GM12878 (cell line): ENCODE results near the gene PLEKHA6. TPM values are rescaled to one million over a fixed set of nuclear protein-coding genes. Genes with fewer than 3 reads are reported as not detected.

ENCODE experiments used
- BACH1 ChIP-seq: fragments of 450-650 bp; IDR thresholded peaks from 2 replicates; pipeline ENCODE4 v1.6.1; 2017; ENCODE audit warnings: mild to moderate bottlenecking, borderline replicate concordance
- CEBPB ChIP-seq, 2 experiments: fragments of 150-350 bp in 1 of 2; IDR thresholded peaks; 2 replicates each; pipeline ENCODE4 v1.6.1; 2012 to 2014; ENCODE audit warnings: low read depth in 2 of 2, low read length in 2 of 2, borderline replicate concordance in 1 of 2, inconsistent platforms in 1 of 2
- DPF2 ChIP-seq: fragments of 450-650 bp; IDR thresholded peaks from 2 replicates; pipeline ENCODE4 v1.6.1; 2017; ENCODE audit warnings: mild to moderate bottlenecking
- GABPA ChIP-seq: IDR thresholded peaks from 2 replicates; pipeline ENCODE4 v1.6.1; 2014; ENCODE audit warnings: antibody characterized with exemption, low read depth, mild to moderate bottlenecking, inconsistent platforms
- IKZF1 ChIP-seq: fragments of 450-650 bp; conservative IDR thresholded peaks from 2 replicates; pipeline ENCODE4 v1.6.1; 2017; ENCODE audit warnings: antibody characterized with exemption, mild to moderate bottlenecking
- KAT2A ChIP-seq: conservative IDR thresholded peaks from 2 replicates; pipeline ENCODE4 v1.6.1; 2011; ENCODE audit warnings: low read depth, low read length; ENCODE audit not compliant: control insufficient read depth
- RAD21 ChIP-seq: IDR thresholded peaks from 2 replicates; pipeline ENCODE4 v1.6.1; 2011; ENCODE audit warnings: mild to moderate bottlenecking, low read depth, low read length, moderate library complexity; ENCODE audit not compliant: insufficient read depth
- TCF12 ChIP-seq: IDR thresholded peaks from 2 replicates; pipeline ENCODE4 v1.6.1; 2011; ENCODE audit warnings: low read depth, mild to moderate bottlenecking, low read length
- ZNF622 ChIP-seq: fragments of 450-650 bp; IDR thresholded peaks from 2 replicates; pipeline ENCODE4 v1.6.1; 2017; ENCODE audit warnings: mild to moderate bottlenecking, inconsistent platforms
- polyA plus RNA-seq, 11 experiments: library from polyadenylated mRNA; depleted of rRNA in 4 of 11; unstranded in 6 of 11; stranded (reverse) in 5 of 11; fragments of >200 nt; fragmentation: Nextera tagmentation in 4 of 11; fragmentation: Illumina TruSeq in 1 of 11; extraction: Ambion mirVana in 4 of 11; extraction: Trizol in 1 of 11; gene quantifications; 1 replicate in 1 of 11; 2 replicates in 10 of 11; pipeline versions ENCODE4 v1.2.1 to v1.2.3, GENCODE V29; 2011 to 2016; ENCODE audit warnings: inconsistent platforms in 2 of 11, missing spikeins in 2 of 11, low read depth in 1 of 11
- total RNA-seq, 4 experiments: library from RNA; depleted of rRNA in 3 of 4; stranded (reverse); fragments of >200 nt in 3 of 4; fragmentation: Illumina TruSeq in 1 of 4; extraction: Trizol in 1 of 4; gene quantifications; 2 replicates each; pipeline versions ENCODE4 v1.2.1 to v1.2.3, GENCODE V29; 2013 to 2021
- TF ChIP-seq, protein P1 (sequence below): fragments of 450-650 bp; IDR thresholded peaks from 2 replicates; pipeline ENCODE4 v1.6.1; 2017; ENCODE audit warnings: mild to moderate bottlenecking, moderate library complexity
- TF ChIP-seq, protein P2 (sequence below): fragments of 450-650 bp; IDR thresholded peaks from 2 replicates; pipeline ENCODE4 v1.6.1; 2017; ENCODE audit warnings: mild to moderate bottlenecking, moderate library complexity
- TF ChIP-seq, protein P3 (sequence below): fragments of 450-650 bp; IDR thresholded peaks from 2 replicates; pipeline ENCODE4 v1.6.1; 2017; ENCODE audit warnings: antibody characterized with exemption, mild to moderate bottlenecking, moderate library complexity

The PLEKHA6 gene
- total and polyA plus RNA-seq, 10 of the 15 experiments (the other 5 are each of a cell fraction or from before 2014, with no cell fraction given), result 0.04 to 0.81 (median 0.19) TPM; not detected in 4

DNA sequence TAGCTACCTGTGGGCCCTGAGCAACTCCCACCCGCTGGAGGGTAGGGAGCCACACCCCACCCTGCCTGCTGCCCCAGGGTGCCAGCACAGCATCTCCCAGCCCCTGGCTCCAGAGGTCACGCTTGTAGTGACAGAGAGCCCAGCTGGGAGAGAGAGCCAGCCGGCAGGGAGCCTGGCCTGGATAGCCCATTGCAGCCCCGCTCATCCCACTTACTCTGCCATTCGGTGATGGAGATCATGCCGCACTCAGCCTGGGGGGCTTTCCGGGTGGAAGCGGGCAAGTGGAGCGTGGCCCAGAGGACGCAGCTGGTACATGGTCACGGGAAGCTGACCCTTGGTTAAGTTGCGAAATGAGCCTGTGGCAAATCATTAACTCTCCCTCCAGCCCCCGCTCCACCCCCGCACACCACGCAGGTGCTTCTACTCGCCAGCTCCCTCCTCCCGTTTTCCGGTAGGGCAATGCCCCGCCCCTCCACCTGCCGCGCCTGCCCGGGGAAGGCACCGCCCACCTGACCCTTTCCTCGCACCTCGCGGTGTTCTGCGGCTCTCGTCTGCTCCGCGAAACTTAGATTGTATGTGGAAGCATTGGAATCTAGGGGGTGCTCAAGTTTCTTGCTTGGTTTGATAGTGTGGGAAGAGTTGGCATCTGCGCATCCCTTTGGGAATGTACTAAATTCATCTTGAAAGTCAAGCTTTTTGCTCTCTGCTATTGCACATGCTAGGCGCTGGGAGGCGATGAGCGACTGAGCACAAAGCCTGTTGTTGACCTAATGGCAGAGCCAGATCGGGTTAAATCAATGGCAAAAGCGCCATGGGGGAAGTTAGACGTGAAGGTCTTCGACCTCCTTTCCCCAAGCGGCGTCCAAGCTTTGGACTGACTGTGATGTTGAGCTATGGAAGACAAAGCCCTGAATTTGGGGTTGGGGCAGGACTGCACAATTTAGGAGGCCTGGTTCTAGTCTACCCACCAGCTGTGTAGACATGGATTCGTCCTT is 145.8 kb downstream of the PLEKHA6 start, which contains the start of gene GOLT1A (continued):
- TF ChIP-seq, protein P1, sequence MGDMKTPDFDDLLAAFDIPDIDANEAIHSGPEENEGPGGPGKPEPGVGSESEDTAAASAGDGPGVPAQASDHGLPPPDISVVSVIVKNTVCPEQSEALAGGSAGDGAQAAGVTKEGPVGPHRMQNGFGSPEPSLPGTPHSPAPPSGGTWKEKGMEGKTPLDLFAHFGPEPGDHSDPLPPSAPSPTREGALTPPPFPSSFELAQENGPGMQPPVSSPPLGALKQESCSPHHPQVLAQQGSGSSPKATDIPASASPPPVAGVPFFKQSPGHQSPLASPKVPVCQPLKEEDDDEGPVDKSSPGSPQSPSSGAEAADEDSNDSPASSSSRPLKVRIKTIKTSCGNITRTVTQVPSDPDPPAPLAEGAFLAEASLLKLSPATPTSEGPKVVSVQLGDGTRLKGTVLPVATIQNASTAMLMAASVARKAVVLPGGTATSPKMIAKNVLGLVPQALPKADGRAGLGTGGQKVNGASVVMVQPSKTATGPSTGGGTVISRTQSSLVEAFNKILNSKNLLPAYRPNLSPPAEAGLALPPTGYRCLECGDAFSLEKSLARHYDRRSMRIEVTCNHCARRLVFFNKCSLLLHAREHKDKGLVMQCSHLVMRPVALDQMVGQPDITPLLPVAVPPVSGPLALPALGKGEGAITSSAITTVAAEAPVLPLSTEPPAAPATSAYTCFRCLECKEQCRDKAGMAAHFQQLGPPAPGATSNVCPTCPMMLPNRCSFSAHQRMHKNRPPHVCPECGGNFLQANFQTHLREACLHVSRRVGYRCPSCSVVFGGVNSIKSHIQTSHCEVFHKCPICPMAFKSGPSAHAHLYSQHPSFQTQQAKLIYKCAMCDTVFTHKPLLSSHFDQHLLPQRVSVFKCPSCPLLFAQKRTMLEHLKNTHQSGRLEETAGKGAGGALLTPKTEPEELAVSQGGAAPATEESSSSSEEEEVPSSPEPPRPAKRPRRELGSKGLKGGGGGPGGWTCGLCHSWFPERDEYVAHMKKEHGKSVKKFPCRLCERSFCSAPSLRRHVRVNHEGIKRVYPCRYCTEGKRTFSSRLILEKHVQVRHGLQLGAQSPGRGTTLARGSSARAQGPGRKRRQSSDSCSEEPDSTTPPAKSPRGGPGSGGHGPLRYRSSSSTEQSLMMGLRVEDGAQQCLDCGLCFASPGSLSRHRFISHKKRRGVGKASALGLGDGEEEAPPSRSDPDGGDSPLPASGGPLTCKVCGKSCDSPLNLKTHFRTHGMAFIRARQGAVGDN, result no peak
- TF ChIP-seq TCF12 (peak; percentile 81), IKZF1 (peak; percentile 86), BACH1 (no peak), ZNF622 (no peak), DPF2 (peak; percentile 87), KAT2A (no peak), RAD21 (peak; percentile 25; the same call in 1 of the 2 replicates), GABPA (no peak), CEBPB (IDR thresholded peaks at IDR 0.05; ENCODE audit: borderline replicate concordance in 1 of 2, low read depth in 2 of 2, low read length in 2 of 2) (0 out of 4 replicates have a peak, but pooled peaks of 1 of the 2 experiments have one; percentile 15)
- TF ChIP-seq, protein P2, sequence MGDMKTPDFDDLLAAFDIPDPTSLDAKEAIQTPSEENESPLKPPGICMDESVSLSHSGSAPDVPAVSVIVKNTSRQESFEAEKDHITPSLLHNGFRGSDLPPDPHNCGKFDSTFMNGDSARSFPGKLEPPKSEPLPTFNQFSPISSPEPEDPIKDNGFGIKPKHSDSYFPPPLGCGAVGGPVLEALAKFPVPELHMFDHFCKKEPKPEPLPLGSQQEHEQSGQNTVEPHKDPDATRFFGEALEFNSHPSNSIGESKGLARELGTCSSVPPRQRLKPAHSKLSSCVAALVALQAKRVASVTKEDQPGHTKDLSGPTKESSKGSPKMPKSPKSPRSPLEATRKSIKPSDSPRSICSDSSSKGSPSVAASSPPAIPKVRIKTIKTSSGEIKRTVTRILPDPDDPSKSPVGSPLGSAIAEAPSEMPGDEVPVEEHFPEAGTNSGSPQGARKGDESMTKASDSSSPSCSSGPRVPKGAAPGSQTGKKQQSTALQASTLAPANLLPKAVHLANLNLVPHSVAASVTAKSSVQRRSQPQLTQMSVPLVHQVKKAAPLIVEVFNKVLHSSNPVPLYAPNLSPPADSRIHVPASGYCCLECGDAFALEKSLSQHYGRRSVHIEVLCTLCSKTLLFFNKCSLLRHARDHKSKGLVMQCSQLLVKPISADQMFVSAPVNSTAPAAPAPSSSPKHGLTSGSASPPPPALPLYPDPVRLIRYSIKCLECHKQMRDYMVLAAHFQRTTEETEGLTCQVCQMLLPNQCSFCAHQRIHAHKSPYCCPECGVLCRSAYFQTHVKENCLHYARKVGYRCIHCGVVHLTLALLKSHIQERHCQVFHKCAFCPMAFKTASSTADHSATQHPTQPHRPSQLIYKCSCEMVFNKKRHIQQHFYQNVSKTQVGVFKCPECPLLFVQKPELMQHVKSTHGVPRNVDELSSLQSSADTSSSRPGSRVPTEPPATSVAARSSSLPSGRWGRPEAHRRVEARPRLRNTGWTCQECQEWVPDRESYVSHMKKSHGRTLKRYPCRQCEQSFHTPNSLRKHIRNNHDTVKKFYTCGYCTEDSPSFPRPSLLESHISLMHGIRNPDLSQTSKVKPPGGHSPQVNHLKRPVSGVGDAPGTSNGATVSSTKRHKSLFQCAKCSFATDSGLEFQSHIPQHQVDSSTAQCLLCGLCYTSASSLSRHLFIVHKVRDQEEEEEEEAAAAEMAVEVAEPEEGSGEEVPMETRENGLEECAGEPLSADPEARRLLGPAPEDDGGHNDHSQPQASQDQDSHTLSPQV, result no peak
- TF ChIP-seq, protein P3, sequence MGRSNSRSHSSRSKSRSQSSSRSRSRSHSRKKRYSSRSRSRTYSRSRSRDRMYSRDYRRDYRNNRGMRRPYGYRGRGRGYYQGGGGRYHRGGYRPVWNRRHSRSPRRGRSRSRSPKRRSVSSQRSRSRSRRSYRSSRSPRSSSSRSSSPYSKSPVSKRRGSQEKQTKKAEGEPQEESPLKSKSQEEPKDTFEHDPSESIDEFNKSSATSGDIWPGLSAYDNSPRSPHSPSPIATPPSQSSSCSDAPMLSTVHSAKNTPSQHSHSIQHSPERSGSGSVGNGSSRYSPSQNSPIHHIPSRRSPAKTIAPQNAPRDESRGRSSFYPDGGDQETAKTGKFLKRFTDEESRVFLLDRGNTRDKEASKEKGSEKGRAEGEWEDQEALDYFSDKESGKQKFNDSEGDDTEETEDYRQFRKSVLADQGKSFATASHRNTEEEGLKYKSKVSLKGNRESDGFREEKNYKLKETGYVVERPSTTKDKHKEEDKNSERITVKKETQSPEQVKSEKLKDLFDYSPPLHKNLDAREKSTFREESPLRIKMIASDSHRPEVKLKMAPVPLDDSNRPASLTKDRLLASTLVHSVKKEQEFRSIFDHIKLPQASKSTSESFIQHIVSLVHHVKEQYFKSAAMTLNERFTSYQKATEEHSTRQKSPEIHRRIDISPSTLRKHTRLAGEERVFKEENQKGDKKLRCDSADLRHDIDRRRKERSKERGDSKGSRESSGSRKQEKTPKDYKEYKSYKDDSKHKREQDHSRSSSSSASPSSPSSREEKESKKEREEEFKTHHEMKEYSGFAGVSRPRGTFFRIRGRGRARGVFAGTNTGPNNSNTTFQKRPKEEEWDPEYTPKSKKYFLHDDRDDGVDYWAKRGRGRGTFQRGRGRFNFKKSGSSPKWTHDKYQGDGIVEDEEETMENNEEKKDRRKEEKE, result no peak
